Kidney epithelial cell (primary cell): Measurements from ENCODE around the gene SIX1. TPM values are rescaled to one million over a fixed set of nuclear protein-coding genes. Genes with fewer than 3 reads are reported as not detected.

Experiments
- DNase-seq: peaks from one replicate; pipeline ENCODE4 v3.0.0-alpha.2; 2010; ENCODE audit warnings: low read depth
- H3K27me3 ChIP-seq: 2 replicates; pipeline ENCODE4 v1.6.0; 2011; ENCODE audit warnings: low read length; ENCODE audit not compliant: control insufficient read depth, insufficient read depth
- H3K36me3 ChIP-seq: 2 replicates; pipeline ENCODE4 v1.5.1; 2011; ENCODE audit warnings: low read length; ENCODE audit not compliant: control insufficient read depth, insufficient read depth
- H3K4me3 ChIP-seq: 2 replicates; pipeline ENCODE4 v1.5.1; 2011; ENCODE audit warnings: low read depth, mild to moderate bottlenecking, control low read depth, low read length
- CTCF ChIP-seq: IDR thresholded peaks from 2 replicates; pipeline ENCODE4 v1.5.1; 2011; ENCODE audit warnings: mild to moderate bottlenecking, moderate library complexity, low read length, control low read depth, inconsistent platforms; ENCODE audit not compliant: insufficient read depth, poor library complexity, severe bottlenecking
- total RNA-seq: library from RNA; depleted of rRNA; stranded (reverse); fragments of >200 nt; gene quantifications from 2 replicates; pipeline ENCODE4 v1.2.3, GENCODE V29; 2015

The SIX1 gene
- total RNA-seq, 1 donor from 2014 or later = 3.3 TPM

DNA sequence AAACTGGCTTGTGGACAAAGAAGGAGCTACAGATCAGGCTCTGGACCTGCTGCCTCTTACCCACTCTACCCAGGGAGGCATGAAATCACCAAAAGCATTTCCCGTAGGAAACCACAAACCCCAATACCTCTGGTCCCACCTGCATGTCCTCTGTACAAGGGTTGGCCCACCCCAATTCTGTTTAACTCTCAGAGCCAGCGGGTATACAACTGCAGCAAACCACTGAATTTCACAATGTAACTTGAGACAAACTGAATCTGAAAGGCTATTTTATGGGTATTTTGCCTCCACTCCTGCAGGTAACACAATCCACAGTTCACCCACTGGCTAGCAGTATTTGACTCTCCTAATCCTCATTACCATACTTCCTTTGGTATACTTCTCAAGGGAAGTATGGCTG, 16.5 kb downstream of the SIX1 start:
- TF ChIP-seq CTCF = no peak
- no peaks in the 10 kb centered on the region for H3K36me3 ChIP-seq
- peaks cover 3% of the 10 kb centered on the region for H3K27me3 ChIP-seq
- DNase-seq = no peak
- H3K4me3 ChIP-seq = no peak overlapping the region

DNA sequence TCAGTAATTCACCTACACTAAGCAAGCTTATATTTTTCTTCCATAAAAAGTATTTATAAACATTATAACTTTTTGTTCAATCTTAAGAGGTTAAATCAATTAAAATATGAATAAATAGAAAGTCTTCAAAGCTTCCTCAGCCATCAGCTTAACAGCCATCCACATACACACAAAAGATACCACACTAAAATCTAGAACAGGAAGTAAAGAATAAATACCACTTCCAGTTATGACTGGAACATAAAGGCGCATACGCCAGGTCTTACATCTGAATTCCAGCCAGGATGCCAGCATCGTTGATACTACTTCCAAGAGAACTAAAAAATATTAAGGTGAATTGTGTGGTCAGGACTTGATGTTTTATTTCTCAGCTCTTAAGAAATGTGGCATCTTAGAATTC, 17.0 kb downstream of the SIX1 start:
- no peak for DNase-seq
- Histone ChIP-seq H3K36me3 (no peaks in the 10 kb centered on the region), H3K27me3 (no peaks in the 10 kb centered on the region), H3K4me3 (no peak overlapping the region)
- no peak for TF ChIP-seq CTCF

DNA sequence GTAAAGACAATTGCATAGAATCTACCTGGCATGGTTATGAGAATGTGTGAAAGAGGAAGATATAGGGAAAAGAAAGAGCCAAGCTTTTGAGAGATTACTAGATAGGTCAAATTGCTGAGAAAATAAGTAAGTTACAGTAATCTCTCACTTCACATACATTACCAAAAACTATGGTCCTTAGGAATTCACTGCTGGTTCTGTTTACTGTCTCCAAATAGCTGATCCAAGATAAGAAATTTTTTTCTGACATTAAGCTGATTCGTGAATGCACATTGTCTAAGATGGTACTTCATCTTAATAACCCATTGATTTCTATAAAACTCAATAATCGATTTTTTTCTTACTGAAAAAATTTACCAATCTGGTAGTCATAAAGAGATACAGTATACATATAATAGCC, 17.4 kb downstream of the SIX1 start:
- H3K4me3 ChIP-seq = no peak overlapping the region
- no peak for TF ChIP-seq CTCF
- no peaks in the 10 kb centered on the region for H3K36me3 ChIP-seq
- no peak for DNase-seq
- H3K27me3 ChIP-seq = no peaks in the 10 kb centered on the region

DNA sequence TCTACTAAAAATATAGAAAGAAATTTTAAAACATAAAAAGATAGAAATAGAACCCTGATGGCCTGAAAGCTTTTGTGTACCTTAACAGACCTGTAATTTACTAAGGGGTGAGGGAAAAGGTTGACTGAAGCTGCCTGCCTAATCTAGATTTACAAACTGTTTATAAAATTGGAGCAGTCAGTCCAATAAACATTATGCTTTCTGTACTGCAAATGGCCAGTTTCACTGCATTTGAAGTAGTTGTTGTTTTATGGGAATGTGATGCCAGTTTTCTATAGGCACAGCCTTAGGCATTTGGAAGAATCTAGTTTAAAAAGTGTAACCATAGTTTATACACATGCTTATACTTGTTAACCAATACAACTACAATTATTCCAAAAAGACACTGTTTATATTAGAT, 19.1 kb downstream of the SIX1 start:
- Histone ChIP-seq H3K4me3 (no peak overlapping the region), H3K36me3 (no peaks in the 10 kb centered on the region), H3K27me3 (no peaks in the 10 kb centered on the region)
- no peak for TF ChIP-seq CTCF
- DNase-seq = no peak

DNA sequence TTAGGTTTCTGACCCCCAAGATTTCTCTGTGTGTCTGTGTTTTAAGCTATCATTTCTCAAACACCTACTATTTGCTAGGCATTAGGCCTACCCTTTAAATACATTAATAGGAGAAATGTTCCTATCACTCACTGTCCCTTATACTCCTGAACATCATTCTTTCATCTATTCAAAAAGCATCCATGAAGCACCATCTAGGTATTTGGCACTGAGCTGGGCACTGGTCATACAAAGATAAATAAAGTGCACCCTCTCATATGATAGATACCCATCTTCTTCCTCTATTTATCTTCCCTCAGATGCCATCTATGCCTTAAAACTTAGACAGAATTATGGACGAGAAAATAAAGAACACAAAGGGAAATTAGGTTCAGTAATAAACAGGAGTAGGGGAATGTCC, 20.4 kb downstream of the SIX1 start:
- TF ChIP-seq CTCF = no peak
- no peak for DNase-seq
- no peak overlapping the region for H3K4me3 ChIP-seq
- no peaks in the 10 kb centered on the region for H3K27me3 ChIP-seq
- no peaks in the 10 kb centered on the region for H3K36me3 ChIP-seq

DNA sequence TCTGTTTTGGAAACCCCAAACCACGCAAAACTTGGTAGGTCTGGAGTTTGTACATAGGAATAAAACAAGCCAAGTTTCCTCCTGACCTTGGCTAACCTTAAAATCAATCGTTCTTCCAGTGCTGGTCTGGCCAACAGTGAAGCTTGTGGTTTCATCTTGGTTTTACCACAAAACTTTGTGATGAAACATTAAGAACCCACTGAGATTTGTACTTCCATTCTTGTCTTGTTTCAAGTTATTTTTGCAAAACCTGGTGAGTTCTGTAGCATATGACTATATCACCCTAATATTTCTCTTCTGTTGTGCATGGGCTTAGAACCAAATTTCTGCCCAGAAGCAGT, 26.4 kb downstream of the SIX1 start:
- TF ChIP-seq CTCF = no peak
- no peaks in the 10 kb centered on the region for H3K36me3 ChIP-seq
- H3K27me3 ChIP-seq = no peaks in the 10 kb centered on the region
- DNase-seq = no peak
- no peak overlapping the region for H3K4me3 ChIP-seq
